Measurements from ENCODE around the gene PPP1R12B.
"Not testable (repeated sequence)": the region's sequence is repeated elsewhere in the genome, so short reads cannot be mapped to it uniquely, and the experiment has no call there.

PPP1R12B gene

DNA sequence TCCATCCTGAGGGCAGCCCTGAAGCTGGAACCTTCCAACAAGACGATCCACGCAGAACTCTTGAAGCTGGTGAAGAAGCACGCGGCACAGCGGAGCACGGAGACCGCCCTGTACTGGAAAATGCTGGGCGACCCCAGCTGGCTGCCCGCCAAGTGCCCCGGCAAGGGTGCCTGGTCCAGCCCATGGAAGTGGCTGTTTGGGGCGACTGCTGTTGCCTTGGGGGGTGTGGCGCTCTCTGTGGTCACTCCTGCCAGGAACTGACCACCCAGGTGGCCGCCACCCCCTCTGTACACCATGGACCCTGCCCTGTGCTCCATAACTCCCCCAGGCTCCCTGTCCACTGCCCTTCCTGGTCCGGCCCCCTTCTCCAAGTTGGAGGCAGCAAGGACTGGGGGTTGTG, 90.8 kb downstream of the PPP1R12B start:
- in situ Hi-C loops (cut with HindIII; ENCODE audit: low sequenced_read_pairs): no loop called here

DNA sequence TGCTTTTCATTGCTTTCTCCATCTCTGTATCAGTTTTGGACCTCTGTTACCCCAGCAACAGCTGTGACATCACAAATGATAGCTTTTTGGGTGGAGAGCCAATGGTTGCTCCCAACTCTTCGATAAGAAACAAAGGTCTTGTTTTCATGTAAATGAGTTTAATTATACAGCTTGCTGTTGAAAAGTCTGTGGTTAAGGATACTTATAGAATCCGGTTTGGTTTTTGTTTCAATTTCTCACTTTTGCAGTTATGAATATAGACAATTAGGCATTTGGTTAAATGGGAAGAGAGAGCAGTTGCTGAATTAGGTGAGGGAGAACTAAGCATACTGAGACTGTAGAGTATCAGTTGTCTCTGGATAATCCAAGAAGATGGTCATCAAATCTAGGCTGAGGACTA, 99.6 kb downstream of the PPP1R12B start:
- in situ Hi-C loops (cut with HindIII; ENCODE audit: low sequenced_read_pairs): not testable (repeated sequence)

DNA sequence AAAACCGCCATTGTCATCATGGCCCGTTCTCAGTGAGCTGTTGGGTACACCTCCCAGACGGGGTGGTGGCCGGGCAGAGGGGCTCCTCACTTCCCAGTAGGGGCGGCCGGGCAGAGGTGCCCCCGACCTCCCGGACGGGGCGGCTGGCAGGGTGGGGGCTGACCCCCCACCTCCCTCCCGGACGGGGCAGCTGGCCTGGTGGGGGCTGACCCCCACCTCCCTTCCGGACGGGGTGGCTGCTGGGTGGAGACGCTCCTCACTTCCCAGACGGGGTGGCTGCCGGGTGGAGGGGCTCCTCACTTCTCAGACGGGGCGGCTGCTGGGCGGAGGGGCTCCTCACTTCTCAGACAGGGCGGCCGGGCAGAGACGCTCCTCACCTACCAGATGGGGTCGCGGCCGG, 103.1 kb downstream of the PPP1R12B start:
- in situ Hi-C loops (cut with HindIII; ENCODE audit: low sequenced_read_pairs): not testable (repeated sequence)

DNA sequence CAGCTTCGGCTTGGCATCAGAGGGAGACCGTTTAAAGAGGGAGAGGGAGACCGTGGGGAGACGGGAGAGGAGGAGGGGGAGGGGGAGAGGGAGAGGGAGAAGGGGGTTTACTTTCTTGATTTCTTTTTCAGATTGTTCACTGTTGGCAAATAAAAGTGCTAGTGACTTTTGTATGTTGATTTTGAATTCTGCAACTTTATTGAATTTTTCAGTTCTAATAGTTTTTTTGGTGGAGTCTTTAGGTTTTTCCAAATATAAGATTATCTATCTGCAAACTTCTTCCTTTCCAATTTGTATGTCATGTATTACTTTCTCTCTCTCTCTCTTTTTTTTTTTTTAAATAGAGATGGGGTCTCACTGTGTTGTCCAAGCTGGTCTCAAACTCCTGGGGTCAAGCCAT, 104.0 kb downstream of the PPP1R12B start:
- in situ Hi-C loops (cut with HindIII; ENCODE audit: low sequenced_read_pairs): no loop called here

DNA sequence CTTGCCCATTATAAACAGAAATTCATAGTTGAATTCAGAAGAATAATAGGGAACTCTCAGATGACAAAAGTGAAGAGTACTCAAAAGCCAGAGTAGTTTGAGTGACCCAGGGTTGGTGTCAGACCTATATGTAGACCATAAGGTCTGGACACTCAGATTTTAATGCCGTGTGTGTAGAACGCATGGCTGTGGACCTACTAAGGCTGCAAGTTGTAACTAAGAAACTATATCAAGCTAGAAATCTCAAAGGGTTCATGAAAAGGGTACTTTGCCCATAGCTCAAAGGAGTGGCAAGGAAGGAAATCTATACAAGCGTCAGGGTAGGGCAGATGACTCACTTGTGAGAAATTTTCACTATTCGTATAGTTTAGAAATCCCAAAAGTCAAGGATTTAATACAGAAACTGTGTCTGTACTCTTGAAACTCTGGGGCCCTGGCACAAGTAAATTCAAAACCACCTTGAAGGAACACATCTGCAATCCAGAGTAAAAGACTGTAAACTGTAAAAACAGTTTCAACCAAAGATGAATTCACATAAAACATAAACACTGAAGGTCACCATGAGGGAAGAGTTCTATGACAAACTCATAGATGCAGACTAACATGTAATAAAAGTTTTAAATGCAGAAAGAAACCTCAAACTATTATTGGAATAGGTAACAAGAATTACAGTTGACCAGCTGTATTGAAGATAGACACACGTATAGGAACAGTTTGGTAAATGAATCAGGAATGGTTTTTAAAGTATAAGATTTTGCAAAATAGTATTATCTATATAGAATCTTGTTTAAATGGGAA, 108.1 kb downstream of the PPP1R12B start:
- in situ Hi-C loops (cut with HindIII; ENCODE audit: low sequenced_read_pairs): not testable (repeated sequence)

DNA sequence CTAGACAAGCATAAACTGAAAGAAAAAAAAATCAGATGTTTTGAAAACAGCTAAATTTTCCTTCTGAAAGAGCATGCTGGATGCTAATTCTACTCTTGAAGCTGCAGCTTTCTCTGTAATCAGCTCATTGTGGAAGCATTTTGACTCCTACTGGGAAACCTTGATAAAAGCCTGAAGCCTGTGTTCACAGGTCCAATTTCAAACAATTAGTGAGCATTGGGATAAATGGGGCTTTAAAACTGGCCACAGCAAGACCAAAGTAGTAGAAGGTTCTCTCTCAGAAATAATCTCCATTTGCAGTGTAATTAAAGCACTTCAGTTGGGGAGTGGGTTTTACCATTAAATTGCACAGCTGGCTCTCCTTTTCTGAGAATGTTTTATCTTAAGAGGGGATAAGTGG, 110.2 kb downstream of the PPP1R12B start:
- in situ Hi-C loops (cut with HindIII; ENCODE audit: low sequenced_read_pairs): not testable (repeated sequence)

DNA sequence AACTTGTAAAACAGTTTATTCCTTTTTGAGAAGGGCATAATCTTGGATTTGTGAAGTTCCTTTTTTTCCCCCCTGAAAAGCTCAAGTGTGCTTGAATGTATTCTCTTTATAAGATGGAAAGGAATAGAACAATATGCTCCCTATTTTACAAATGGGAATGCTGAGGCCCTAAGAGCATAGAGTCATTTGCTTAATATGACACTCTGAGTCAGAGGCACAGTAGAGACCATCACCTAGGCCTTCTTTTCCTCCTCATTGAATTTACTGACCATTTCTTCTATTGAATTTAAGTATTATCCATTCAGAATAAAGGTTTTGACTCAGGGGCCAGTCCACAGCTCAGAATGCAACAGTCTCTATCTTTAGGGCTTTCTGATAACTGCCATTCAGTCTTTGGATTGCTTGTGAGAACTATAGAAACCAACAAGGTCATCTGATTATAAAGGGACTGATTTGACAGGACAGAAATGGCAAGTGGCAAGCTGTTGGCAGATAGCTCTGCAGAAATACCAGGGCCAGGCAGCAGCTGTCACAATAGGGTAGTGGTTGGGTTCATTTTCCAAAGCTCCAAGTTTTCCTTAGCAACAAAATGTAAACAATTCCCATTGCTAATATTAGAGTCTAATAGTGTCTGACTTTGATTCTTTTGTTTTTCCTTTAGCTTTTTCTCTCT, 111.1 kb downstream of the PPP1R12B start:
- in situ Hi-C loops (cut with HindIII; ENCODE audit: low sequenced_read_pairs): not testable (repeated sequence)

DNA sequence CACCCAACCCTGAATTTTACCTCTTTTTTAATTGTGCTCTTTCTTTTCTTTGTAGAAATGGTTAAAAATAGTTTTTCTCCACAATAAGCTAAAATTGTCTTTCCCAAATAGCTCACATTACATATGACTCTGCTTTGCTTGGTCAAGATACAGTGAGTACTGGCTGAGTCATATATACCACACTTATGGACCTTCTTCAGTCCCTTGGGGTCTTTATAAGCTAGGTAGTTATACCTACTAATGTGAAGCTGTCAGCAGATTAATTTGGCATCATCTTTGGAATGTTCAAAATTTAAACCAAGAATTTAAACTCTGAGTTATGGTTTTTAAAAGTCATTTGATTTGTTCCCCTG, 111.6 kb downstream of the PPP1R12B start:
- in situ Hi-C loops (cut with HindIII; ENCODE audit: low sequenced_read_pairs): not testable (repeated sequence)

DNA sequence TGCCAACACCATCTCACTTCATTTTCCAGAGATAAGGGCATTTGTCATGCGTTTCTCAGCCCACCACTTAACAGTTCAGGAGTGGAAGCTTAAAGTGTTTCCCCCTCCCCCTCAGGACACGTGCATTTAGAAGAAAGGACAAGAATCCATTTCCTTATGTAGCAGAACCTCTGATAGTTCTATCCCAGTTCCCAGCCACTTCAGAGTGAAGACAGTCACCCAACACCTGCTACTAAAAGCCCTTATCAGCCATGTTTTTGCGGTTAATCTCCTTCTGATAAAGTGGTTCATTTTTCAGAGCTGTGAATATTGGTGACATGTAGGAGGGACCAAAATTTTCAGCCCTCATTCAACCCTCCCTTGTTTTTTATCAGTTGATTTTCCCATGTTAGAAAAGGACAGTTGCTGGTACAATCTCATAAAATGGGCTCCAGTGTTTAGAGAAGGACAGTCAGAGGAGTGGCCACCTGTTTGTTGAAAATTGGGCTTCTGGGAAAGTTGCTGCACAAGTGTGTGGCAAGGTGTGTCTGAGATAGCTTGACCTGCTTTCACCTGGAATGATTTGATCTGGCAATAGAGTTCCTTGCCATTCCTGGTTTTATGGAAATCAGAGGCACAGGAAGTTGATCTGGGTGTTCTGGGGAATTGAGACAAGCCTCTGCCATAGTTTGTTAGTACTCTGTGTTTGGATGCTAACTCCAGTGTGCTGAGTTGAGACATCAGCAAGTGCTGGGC, 114.0 kb downstream of the PPP1R12B start:
- in situ Hi-C loops (cut with HindIII; ENCODE audit: low sequenced_read_pairs): no loop called here

DNA sequence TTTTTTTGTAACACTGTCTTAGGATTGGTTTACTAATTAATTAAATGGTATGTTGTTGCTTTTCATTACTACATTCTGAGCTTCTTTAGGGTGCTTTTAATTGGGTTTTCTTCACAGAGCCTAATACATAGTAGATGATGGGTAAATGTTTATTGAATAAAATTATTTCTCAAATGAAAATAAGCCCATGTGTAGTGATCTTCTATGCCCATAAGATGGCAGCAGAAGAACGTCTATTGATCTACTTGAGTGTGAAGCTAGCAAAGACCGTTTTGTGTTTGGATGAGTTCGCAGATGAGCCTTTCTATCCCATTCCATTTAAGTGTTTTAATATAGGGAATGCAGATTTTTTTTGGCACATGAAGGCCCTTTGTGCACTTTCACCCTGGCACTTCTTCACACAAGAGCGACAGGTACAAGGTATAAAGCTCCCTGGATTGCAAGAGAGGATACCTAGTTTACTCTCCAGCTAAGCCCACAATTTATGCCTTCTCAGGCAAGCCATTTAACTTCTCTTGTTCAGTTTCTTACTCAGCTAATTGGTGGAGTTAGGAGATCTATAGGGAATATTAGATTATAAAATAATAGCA, 115.7 kb downstream of the PPP1R12B start:
- in situ Hi-C loops (cut with HindIII; ENCODE audit: low sequenced_read_pairs): not testable (repeated sequence)

DNA sequence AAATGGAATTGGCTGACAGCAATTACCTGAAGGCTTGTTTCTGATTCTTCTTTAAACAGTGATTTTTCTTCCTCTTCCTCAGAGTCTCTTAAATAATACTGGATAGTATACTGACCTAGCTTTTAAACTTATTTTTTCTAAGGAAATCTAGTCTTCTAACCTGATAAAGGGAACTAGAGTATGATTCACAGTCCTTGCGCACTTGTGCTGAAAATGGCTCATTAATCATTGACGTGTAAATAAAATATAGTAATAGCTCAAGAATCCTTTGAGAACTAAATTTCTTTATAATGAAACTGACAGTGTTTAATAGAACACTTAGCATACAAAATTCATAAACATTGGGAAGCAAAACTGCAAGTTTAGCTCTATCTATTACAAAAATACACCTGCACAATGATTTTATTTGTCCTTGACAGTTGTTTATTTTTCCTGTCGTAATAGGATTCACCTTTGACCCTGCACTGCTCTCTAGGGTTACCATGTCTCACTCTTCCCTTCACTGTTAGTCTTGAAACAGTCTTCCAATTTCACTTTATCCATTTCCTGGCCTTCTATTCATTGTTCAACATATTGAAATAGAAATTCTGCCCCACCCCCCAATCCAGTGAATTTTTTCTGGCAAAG, 117.3 kb downstream of the PPP1R12B start:
- in situ Hi-C loops (cut with HindIII; ENCODE audit: low sequenced_read_pairs): not testable (repeated sequence)

DNA sequence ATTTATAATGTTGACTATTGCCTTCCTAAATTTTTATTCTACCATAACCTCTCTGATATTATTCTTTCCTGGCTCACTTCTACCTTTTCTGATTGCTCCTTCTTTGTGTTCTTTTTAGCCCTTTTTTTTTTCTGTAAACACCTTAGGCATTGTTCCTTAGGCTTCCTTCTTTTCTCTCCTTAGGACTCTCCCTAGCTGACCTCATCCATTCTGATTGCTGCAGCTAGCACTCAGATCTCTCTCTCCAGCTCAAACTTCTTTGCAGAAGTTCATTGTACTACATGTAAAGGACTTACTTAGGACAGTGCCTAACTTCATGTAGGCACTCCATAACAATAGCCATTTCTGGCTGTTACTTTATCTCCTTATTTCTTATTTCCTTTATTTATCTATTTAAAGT, 117.8 kb downstream of the PPP1R12B start:
- in situ Hi-C loops (cut with HindIII; ENCODE audit: low sequenced_read_pairs): not testable (repeated sequence)

DNA sequence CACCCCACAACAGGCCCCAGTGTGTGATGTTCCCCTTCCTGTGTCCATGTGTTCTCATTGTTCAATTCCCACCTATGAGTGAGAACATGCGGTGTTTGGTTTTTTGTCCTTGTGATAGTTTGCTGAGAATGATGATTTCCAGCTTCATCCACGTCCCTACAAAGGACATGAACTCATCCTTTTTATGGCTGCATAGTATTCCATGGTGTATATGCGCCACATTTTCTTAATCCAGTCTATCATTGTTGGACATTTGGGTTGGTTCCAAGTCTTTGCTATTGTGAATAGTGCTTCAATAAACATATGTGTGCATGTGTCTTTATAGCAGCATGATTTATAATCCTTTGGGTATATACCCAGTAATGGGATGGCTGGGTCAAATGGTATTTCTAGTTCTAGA, 118.9 kb downstream of the PPP1R12B start:
- in situ Hi-C loops (cut with HindIII; ENCODE audit: low sequenced_read_pairs): not testable (repeated sequence)

DNA sequence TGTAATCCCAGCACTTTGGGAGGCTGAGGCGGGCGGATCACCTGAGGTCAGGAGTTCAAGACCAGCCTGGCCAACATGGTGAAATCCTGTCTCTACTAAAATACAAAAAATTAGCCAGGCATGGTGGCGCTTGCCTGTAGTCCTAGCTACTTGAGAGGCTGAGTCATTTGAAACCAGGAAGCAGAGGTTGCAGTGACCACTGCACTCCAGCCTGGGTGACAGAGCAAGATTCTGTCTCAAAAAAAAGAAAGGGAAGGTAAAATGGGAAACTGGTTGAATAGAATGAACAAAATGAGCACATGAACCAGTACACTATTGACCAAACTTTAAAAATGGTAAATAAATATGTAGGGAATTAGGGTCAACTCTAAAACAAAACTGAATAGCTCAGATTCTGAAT, 120.2 kb downstream of the PPP1R12B start:
- in situ Hi-C loops (cut with HindIII; ENCODE audit: low sequenced_read_pairs): not testable (repeated sequence)

DNA sequence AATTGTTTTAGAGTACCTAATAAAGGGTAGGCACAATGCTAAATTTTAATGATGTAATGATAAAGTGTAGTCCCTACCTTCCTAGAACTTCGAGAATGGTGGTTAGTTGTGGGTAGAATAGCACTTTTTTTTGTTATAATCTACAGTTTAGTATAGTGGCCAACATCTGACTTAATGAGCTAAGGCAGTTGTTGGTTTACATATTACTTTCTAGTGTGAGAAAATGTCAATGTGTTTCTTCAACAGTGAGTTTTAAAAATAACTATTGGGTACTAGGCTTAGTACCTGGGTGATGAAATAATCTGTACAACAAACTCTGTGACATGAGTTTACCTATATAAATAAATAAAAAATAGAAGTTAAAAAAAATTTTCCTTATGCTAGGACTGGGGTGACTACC, 120.6 kb downstream of the PPP1R12B start:
- in situ Hi-C loops (cut with HindIII; ENCODE audit: low sequenced_read_pairs): not testable (repeated sequence)

DNA sequence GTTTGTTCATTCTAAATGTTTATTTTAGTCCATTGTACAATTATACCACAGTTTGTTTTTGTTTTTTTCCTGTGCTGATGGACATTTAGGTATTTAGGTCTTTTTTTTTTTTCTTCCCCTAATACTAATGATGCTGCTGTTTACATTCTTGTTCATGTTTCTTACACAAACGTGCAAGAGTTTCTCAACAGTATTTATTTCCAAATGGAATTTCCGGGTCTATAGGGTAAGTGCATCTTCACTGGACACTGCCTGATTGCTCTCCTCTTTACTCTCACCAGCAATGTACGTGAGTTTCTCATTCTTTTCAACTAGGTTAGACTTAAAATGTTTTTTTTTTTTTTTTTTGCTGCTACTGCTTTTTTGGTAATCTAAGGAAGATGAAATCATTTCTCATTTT, 122.7 kb downstream of the PPP1R12B start:
- in situ Hi-C loops (cut with HindIII; ENCODE audit: low sequenced_read_pairs): no loop called here

DNA sequence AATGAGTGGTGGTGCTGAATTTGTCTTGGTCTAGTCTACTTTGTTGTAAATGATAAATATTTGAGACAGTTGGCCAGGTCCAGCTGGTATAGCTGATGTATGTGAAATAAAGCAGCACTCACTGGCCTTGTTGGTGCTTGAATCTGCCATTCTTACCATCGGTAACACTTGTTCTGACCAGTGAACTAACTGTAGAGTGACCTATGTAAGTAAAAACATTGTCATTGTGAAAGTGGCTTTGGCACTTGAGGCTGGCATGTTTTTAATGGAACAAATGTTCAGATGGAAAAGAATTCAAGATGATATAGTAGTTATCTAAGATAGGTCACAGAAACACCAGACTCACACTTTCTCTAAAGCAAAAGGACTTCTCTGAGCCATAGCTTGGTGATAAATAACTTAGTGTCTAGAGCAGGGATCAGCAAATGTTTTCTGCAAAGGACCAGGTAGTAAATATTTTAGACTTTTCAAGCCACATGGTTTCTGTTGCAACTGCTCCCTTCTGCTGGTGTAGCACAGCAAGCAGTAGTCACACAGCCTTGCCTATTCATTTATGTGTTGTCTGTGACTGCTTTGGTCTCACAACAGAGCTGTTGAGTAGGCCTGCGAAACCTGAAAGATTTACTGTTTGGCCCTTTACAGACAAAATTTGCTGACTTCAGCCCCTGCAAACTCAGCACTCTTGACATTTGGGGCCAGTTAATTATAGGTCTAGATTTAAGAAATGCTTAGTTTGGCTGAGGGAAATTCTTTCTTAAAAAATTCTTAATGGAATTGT, 124.0 kb downstream of the PPP1R12B start:
- in situ Hi-C loops (cut with HindIII; ENCODE audit: low sequenced_read_pairs): not testable (repeated sequence)

DNA sequence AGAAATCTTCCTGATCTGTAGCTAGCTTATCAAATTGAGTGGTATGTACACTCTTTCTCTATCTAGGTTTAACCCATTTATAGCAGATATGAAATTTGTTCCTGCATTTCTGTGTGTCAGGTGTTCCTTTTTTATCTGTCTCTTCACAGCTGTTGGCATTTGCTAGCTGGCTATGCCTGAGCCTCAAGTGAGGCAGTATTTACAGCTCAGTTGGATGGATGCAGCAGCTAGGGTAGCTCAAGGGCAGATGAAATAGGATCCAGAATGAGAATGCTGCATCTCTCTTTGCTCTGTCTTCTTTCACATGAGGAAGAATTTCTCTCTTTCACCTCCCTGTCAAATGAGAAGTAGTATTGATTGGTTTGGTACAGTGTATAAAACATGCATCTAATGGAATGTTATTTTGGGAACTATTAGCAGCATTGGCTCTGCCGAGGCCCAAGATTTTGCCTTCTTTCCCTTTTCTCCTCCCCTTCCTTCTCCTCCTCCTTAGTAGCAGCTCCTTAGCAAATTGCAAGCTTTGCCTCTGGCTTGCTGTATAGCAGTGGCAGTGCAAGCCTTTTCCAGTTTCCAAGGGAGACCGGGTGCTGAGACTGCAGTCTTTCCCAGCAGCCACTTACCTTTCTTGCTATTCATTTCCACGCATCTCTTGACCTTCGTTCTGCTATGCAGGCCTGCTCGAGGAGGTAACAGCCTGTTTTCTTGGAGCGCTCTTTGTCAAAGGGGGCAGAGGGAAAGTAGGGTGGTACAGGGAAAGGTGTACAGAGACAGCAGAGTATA, 125.0 kb downstream of the PPP1R12B start:
- in situ Hi-C loops (cut with HindIII; ENCODE audit: low sequenced_read_pairs): not testable (repeated sequence)

DNA sequence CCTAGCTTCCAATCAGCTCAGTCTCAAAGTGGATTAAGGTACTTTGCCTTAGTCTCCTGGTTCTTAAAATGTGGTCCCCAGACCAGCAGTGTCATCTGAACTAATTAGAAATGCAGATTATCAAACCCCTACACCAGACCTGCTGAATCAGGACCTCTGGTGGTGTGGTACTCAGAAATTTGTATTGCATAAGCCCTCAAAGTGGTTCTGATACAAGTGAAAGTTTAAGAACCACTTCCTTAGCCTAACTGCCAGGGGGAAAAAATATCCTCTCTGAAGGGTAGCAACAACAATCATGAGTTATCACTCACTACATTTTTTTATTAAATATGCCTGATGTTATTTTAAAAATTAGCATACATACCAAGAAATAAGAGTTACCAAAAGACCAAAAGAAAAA, 131.2 kb downstream of the PPP1R12B start:
- in situ Hi-C loops (cut with HindIII; ENCODE audit: low sequenced_read_pairs): not testable (repeated sequence)
